CD4-positive, CD25-positive, alpha-beta regulatory T cell (primary cell): ENCODE data around the gene CAMTA1. TPM values are rescaled to one million over a fixed set of nuclear protein-coding genes. Genes with fewer than 3 reads are reported as not detected.

Experiments used
- ATAC-seq, 2 donors: fragments of 150-1000 bp; cut with Tn5 transposase; one replicate each; pipeline ENCODE4 v1.10.0; 2021; ENCODE audit warnings: low read depth in 2 of 2, moderate number of reproducible peaks in 2 of 2, moderate library complexity in 1 of 2
- DNase-seq, 3 donors: peaks; one replicate each; pipeline versions ENCODE4 v3.0.0 to v3.0.0-alpha.2; 2012 to 2022; ENCODE audit warnings: mixed read lengths in 1 of 3
- H3K27ac ChIP-seq: one replicate; pipeline ENCODE4 v1.7.0; 2013; ENCODE audit warnings: mild to moderate bottlenecking, low read length; ENCODE audit not compliant: insufficient read depth, poor library complexity, severe bottlenecking
- H3K27me3 ChIP-seq: one replicate; pipeline ENCODE4 v1.7.0; 2013; ENCODE audit warnings: low read length; ENCODE audit not compliant: control insufficient read depth, insufficient read depth
- H3K36me3 ChIP-seq: one replicate; pipeline ENCODE4 v1.7.0; 2013; ENCODE audit warnings: mild to moderate bottlenecking, low read length, moderate library complexity; ENCODE audit not compliant: control insufficient read depth, insufficient read depth
- H3K4me1 ChIP-seq: 2 replicates; pipeline ENCODE4 v1.7.0; 2013; ENCODE audit warnings: mild to moderate bottlenecking, low read length; ENCODE audit not compliant: insufficient read depth, control insufficient read depth, poor library complexity, severe bottlenecking
- H3K4me3 ChIP-seq: one replicate; pipeline ENCODE4 v1.7.0; 2013; ENCODE audit warnings: low read depth, mild to moderate bottlenecking, low read length, moderate library complexity
- H3K9me3 ChIP-seq, 2 experiments: 1 replicate in 1 of 2; 2 replicates in 1 of 2; pipeline ENCODE4 v1.7.0; 2013; ENCODE audit warnings: low read length in 2 of 2, mild to moderate bottlenecking in 1 of 2, moderate library complexity in 1 of 2; ENCODE audit not compliant: control insufficient read depth in 2 of 2
- H3K27ac Mint-ChIP-seq, 3 donors: one replicate each; pipeline ENCODE4 v1.8.0; 2020 to 2022; ENCODE audit warnings: mild to moderate bottlenecking in 3 of 3, mixed read lengths in 3 of 3, moderate library complexity in 2 of 3
- H3K27me3 Mint-ChIP-seq: one replicate; pipeline ENCODE4 v1.8.0; 2022; ENCODE audit warnings: mild to moderate bottlenecking, mixed read lengths
- H3K36me3 Mint-ChIP-seq: one replicate; pipeline ENCODE4 v1.8.0; 2020; ENCODE audit warnings: mixed read lengths
- H3K4me1 Mint-ChIP-seq, 4 donors: one replicate each; pipeline ENCODE4 v1.8.0; 2020 to 2022; ENCODE audit warnings: mixed read lengths in 4 of 4, mild to moderate bottlenecking in 1 of 4
- H3K4me3 Mint-ChIP-seq, 4 donors: one replicate each; pipeline ENCODE4 v1.8.0; 2020 to 2022; ENCODE audit warnings: mild to moderate bottlenecking in 4 of 4, mixed read lengths in 4 of 4, moderate library complexity in 3 of 4
- H3K9me3 Mint-ChIP-seq, 7 donors: one replicate each; pipeline ENCODE4 v1.8.0; 2020 to 2022; ENCODE audit warnings: mixed read lengths in 7 of 7, mild to moderate bottlenecking in 3 of 7, moderate library complexity in 2 of 7
- polyA plus RNA-seq, 4 donors: library from polyadenylated mRNA; unstranded; fragments of 300-500 nt; fragmentation: Illumina TruSeq; gene quantifications; one replicate each; pipeline ENCODE4 v1.2.3, GENCODE V29; 2021
- total RNA-seq: library from RNA; stranded (reverse); gene quantifications from one replicate; pipeline ENCODE4 v1.2.3, GENCODE V29; 2022

CAMTA1 gene
- total and polyA plus RNA-seq, 5 donors from 2014 or later = 48.8 to 112 (median 80.0) TPM

- Mint-ChIP-seq H3K27ac (no peak overlapping the region), H3K4me3 (no peak overlapping the region), H3K36me3 (no peaks in the 10 kb centered on the region), H3K9me3 (no peaks in the 10 kb centered on the region), H3K4me1 (peaks cover 0 to 3% (median 0%) of the 10 kb centered on the region in 4 donors), H3K27me3 (peaks cover 15% of the 10 kb centered on the region)
- DNase-seq (no peak), ATAC-seq (no peak)
- H3K36me3 ChIP-seq = no peaks in the 10 kb centered on the region
- no peaks in the 10 kb centered on the region for H3K9me3 ChIP-seq
- no peak overlapping the region for H3K27ac ChIP-seq
- no peaks in the 10 kb centered on the region for H3K27me3 ChIP-seq
- H3K4me1 ChIP-seq = no peaks in the 10 kb centered on the region
- no peak overlapping the region for H3K4me3 ChIP-seq
These were observed 236.8 kb downstream of the CAMTA1 start for GRCh38 chr1:7022058-7022457.

GRCh38 chr1:7025013-7025412 lies 239.8 kb downstream of the CAMTA1 start:
- no peaks in the 10 kb centered on the region for H3K36me3 ChIP-seq
- H3K4me1 ChIP-seq = no peaks in the 10 kb centered on the region
- ATAC-seq (no peak), DNase-seq (no peak)
- no peaks in the 10 kb centered on the region for H3K9me3 ChIP-seq
- no peak overlapping the region for H3K4me3 ChIP-seq
- H3K9me3 Mint-ChIP-seq = no peaks in the 10 kb centered on the region
- no peak overlapping the region for H3K4me3 Mint-ChIP-seq
- no peaks in the 10 kb centered on the region for H3K27me3 ChIP-seq
- H3K27ac Mint-ChIP-seq = no peak overlapping the region
- H3K27ac ChIP-seq = no peak overlapping the region
- H3K27me3 Mint-ChIP-seq = peaks cover 6% of the 10 kb centered on the region
- no peaks in the 10 kb centered on the region for H3K36me3 Mint-ChIP-seq
- H3K4me1 Mint-ChIP-seq = no peaks in the 10 kb centered on the region

GRCh38 chr1:7026169-7026568 lies 240.9 kb downstream of the CAMTA1 start:
- Histone ChIP-seq H3K36me3 (no peaks in the 10 kb centered on the region), H3K27ac (no peak overlapping the region), H3K4me3 (no peak overlapping the region), H3K4me1 (no peaks in the 10 kb centered on the region), H3K27me3 (no peaks in the 10 kb centered on the region), H3K9me3 (no peaks in the 10 kb centered on the region)
- Mint-ChIP-seq H3K36me3 (no peaks in the 10 kb centered on the region), H3K27me3 (peaks cover 5% of the 10 kb centered on the region), H3K4me1 (no peaks in the 10 kb centered on the region), H3K27ac (no peak overlapping the region), H3K4me3 (no peak overlapping the region), H3K9me3 (no peaks in the 10 kb centered on the region)
- DNase-seq (no peak), ATAC-seq (no peak)

- no peak for DNase-seq
- peaks cover 2 to 14% (median 7%) of the 10 kb centered on the region in 7 donors for H3K9me3 Mint-ChIP-seq
- H3K9me3 ChIP-seq = peaks cover 0 to 9% of the 10 kb centered on the region in 2 experiments
- no peaks in the 10 kb centered on the region for H3K36me3 ChIP-seq
- no peak overlapping the region for H3K27ac Mint-ChIP-seq
- no peaks in the 10 kb centered on the region for H3K4me1 Mint-ChIP-seq
- H3K4me1 ChIP-seq = no peaks in the 10 kb centered on the region
- H3K27me3 Mint-ChIP-seq = peaks cover 11% of the 10 kb centered on the region
- H3K36me3 Mint-ChIP-seq = no peaks in the 10 kb centered on the region
- H3K4me3 ChIP-seq = no peak overlapping the region
- no peaks in the 10 kb centered on the region for H3K27me3 ChIP-seq
- no peak overlapping the region for H3K4me3 Mint-ChIP-seq
- H3K27ac ChIP-seq = no peak overlapping the region
- no peak for ATAC-seq
These were observed 247.7 kb downstream of the CAMTA1 start for GRCh38 chr1:7032992-7033391.

GRCh38 chr1:7036386-7036785 lies 251.1 kb downstream of the CAMTA1 start:
- Histone ChIP-seq H3K4me3 (no peak overlapping the region), H3K27me3 (peaks cover 2% of the 10 kb centered on the region), H3K9me3 (peaks cover 0 to 9% of the 10 kb centered on the region in 2 experiments), H3K27ac (no peak overlapping the region), H3K4me1 (no peaks in the 10 kb centered on the region), H3K36me3 (no peaks in the 10 kb centered on the region)
- H3K4me3 Mint-ChIP-seq = no peak overlapping the region
- H3K9me3 Mint-ChIP-seq = peaks cover 2 to 14% (median 7%) of the 10 kb centered on the region in 7 donors
- H3K36me3 Mint-ChIP-seq = no peaks in the 10 kb centered on the region
- H3K27ac Mint-ChIP-seq = no peak overlapping the region
- H3K27me3 Mint-ChIP-seq = peaks cover 15% of the 10 kb centered on the region
- ATAC-seq (no peak), DNase-seq (no peak)
- no peaks in the 10 kb centered on the region for H3K4me1 Mint-ChIP-seq

GRCh38 chr1:7039590-7040220 lies 254.5 kb downstream of the CAMTA1 start:
- Mint-ChIP-seq H3K27me3 (peaks cover 11% of the 10 kb centered on the region), H3K27ac (no peak overlapping the region), H3K36me3 (no peaks in the 10 kb centered on the region), H3K9me3 (no peaks in the 10 kb centered on the region), H3K4me1 (no peaks in the 10 kb centered on the region), H3K4me3 (no peak overlapping the region)
- peaks cover 2% of the 10 kb centered on the region for H3K27me3 ChIP-seq
- no peaks in the 10 kb centered on the region for H3K4me1 ChIP-seq
- no peak for DNase-seq
- H3K4me3 ChIP-seq = no peak overlapping the region
- ATAC-seq = no peak
- H3K27ac ChIP-seq = no peak overlapping the region
- no peaks in the 10 kb centered on the region for H3K36me3 ChIP-seq
- no peaks in the 10 kb centered on the region for H3K9me3 ChIP-seq

GRCh38 chr1:7040969-7041695 lies 255.9 kb downstream of the CAMTA1 start:
- Mint-ChIP-seq H3K4me3 (no peak overlapping the region), H3K9me3 (no peaks in the 10 kb centered on the region), H3K27me3 (peaks cover 10% of the 10 kb centered on the region), H3K4me1 (no peaks in the 10 kb centered on the region), H3K27ac (no peak overlapping the region), H3K36me3 (no peaks in the 10 kb centered on the region)
- Histone ChIP-seq H3K4me3 (no peak overlapping the region), H3K9me3 (no peaks in the 10 kb centered on the region), H3K27me3 (peaks cover 2% of the 10 kb centered on the region), H3K4me1 (no peaks in the 10 kb centered on the region), H3K27ac (no peak overlapping the region), H3K36me3 (no peaks in the 10 kb centered on the region)
- DNase-seq (no peak), ATAC-seq (no peak)
